GM19099 (cell line): Measurements from ENCODE around the gene RAB37.
A peak's percentile ranks its signal among the peaks of the same experiment; 100 is the strongest.

ENCODE experiments used
- POLR2A ChIP-seq: IDR thresholded peaks from 3 replicates; pipeline ENCODE4 v1.6.1; 2011; ENCODE audit warnings: low read depth; ENCODE audit not compliant: insufficient read length; ENCODE audit errors: extremely low read depth

Gene RAB37

GRCh38 chr17:74748529-74749278 lies 11.6 kb downstream of the RAB37 start, which contains the start of gene NHERF1:
NHERF1 (plus strand) TSS chr17:74748628; CDS start chr17:74748847, 219 bp downstream.
- peak; percentile 98 for TF ChIP-seq POLR2A

GRCh38 chr17:74749279-74750038 lies 12.4 kb downstream of the RAB37 start:
- TF ChIP-seq POLR2A = no peak

GRCh38 chr17:74750039-74750326 lies 12.9 kb downstream of the RAB37 start:
- no peak for TF ChIP-seq POLR2A

- TF ChIP-seq POLR2A = no peak
These were observed 13.4 kb downstream of the RAB37 start for GRCh38 chr17:74750327-74751069.

GRCh38 chr17:74752415-74752814 lies 15.4 kb downstream of the RAB37 start:
- TF ChIP-seq POLR2A = no peak

- TF ChIP-seq POLR2A = no peak
These were observed 15.9 kb downstream of the RAB37 start for GRCh38 chr17:74752822-74753401.

- TF ChIP-seq POLR2A = no peak
These were observed 17.8 kb downstream of the RAB37 start for GRCh38 chr17:74754832-74755231.

GRCh38 chr17:74755533-74755932 lies 18.5 kb downstream of the RAB37 start:
- no peak for TF ChIP-seq POLR2A

GRCh38 chr17:74756891-74757290 lies 19.8 kb downstream of the RAB37 start:
- no peak for TF ChIP-seq POLR2A

- TF ChIP-seq POLR2A = no peak
These were observed 20.4 kb downstream of the RAB37 start for GRCh38 chr17:74757502-74757901.

- TF ChIP-seq POLR2A = no peak
These were observed 21.1 kb downstream of the RAB37 start for GRCh38 chr17:74757931-74758847.

- TF ChIP-seq POLR2A = no peak
These were observed 21.8 kb downstream of the RAB37 start for GRCh38 chr17:74758848-74759168.

- TF ChIP-seq POLR2A = no peak
These were observed 22.3 kb downstream of the RAB37 start for GRCh38 chr17:74759243-74759801.

- no peak for TF ChIP-seq POLR2A
These were observed 22.9 kb downstream of the RAB37 start for GRCh38 chr17:74759941-74760340.

GRCh38 chr17:74760404-74761105 lies 23.5 kb downstream of the RAB37 start:
- TF ChIP-seq POLR2A = no peak
